Osteocyte (in vitro differentiated cells): Measurements from ENCODE around the gene ABCA13. TPM values are rescaled to one million over a fixed set of nuclear protein-coding genes. Genes with fewer than 3 reads are reported as not detected.

ENCODE experiments used
- DNase-seq: peaks from one replicate; pipeline ENCODE4 v3.0.0; 2021; ENCODE audit warnings: mixed read lengths; ENCODE audit not compliant: unreplicated experiment; ENCODE audit errors: extremely low spot score
- H3K27ac Mint-ChIP-seq: one replicate; pipeline ENCODE4 v1.8.0; 2021; ENCODE audit warnings: mild to moderate bottlenecking, mixed read lengths; ENCODE audit not compliant: unreplicated experiment
- H3K27me3 Mint-ChIP-seq: one replicate; pipeline ENCODE4 v1.8.0; 2021; ENCODE audit warnings: mixed read lengths; ENCODE audit not compliant: unreplicated experiment
- H3K36me3 Mint-ChIP-seq: one replicate; pipeline ENCODE4 v1.8.0; 2021; ENCODE audit warnings: mixed read lengths; ENCODE audit not compliant: unreplicated experiment
- H3K4me1 Mint-ChIP-seq: one replicate; pipeline ENCODE4 v1.8.0; 2021; ENCODE audit warnings: mixed read lengths; ENCODE audit not compliant: unreplicated experiment
- H3K4me3 Mint-ChIP-seq: one replicate; pipeline ENCODE4 v1.8.0; 2021; ENCODE audit warnings: mild to moderate bottlenecking, moderate library complexity, mixed read lengths; ENCODE audit not compliant: unreplicated experiment
- H3K9me3 Mint-ChIP-seq: one replicate; pipeline ENCODE4 v1.8.0; 2021; ENCODE audit warnings: mixed read lengths; ENCODE audit not compliant: unreplicated experiment
- total RNA-seq: library from RNA; stranded (reverse); gene quantifications from 2 replicates; pipeline ENCODE4 v1.2.1, GENCODE V29; 2021
- TF ChIP-seq, protein P1 (sequence below): fragments of 200-600 bp; sonication (generic); IDR thresholded peaks from 2 replicates; pipeline ENCODE4 v1.5.0; 2021; ENCODE audit warnings: antibody characterized with exemption, mild to moderate bottlenecking, moderate library complexity

The ABCA13 gene
- total RNA-seq, 1 donor from 2014 or later = 1.1 TPM

DNA sequence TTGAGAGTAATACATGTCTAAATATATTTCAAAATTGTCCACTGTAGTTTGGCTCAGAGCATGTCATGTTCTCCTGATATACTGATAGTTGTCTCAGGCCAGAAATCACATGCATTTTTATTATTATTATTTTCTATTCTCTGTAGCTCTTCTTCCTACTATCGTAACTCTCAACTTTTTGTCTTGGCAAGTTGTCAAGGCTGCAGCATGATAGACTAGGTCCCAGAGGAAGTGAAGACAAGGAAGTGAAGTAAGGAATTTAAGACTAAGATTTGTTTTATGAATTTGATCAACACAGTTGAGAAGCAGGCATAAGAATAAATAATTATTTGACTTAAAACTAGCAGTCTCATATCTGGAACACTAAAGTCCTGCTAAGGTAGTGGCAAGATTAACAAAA is 369.5 kb downstream of the ABCA13 start:
- TF ChIP-seq, protein P1, sequence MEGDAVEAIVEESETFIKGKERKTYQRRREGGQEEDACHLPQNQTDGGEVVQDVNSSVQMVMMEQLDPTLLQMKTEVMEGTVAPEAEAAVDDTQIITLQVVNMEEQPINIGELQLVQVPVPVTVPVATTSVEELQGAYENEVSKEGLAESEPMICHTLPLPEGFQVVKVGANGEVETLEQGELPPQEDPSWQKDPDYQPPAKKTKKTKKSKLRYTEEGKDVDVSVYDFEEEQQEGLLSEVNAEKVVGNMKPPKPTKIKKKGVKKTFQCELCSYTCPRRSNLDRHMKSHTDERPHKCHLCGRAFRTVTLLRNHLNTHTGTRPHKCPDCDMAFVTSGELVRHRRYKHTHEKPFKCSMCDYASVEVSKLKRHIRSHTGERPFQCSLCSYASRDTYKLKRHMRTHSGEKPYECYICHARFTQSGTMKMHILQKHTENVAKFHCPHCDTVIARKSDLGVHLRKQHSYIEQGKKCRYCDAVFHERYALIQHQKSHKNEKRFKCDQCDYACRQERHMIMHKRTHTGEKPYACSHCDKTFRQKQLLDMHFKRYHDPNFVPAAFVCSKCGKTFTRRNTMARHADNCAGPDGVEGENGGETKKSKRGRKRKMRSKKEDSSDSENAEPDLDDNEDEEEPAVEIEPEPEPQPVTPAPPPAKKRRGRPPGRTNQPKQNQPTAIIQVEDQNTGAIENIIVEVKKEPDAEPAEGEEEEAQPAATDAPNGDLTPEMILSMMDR = no peak
- Mint-ChIP-seq H3K27me3 (no peaks in the 10 kb centered on the region), H3K36me3 (no peaks in the 10 kb centered on the region), H3K4me3 (no peak overlapping the region), H3K27ac (no peak overlapping the region), H3K4me1 (no peaks in the 10 kb centered on the region), H3K9me3 (peaks cover 5% of the 10 kb centered on the region)
- DNase-seq = no peak

DNA sequence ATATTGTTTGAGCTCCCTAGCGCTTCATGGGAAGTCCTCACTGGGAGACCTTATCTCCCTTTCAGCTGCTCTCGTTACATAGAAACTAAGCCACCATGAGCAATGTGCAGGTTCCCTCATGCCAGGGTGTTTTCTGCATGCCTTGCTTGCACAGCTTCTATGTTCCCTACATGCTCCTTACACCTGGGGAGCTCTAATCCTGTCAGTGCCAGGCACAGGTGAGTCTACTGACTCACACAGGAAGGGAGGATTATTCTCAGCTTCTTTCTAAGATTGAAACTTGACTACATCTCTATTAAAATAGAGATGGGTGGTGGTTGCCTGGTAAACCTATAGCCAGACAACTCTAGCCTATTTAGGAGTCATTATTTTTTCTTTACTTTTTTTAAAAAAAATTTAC is 377.4 kb downstream of the ABCA13 start:
- H3K4me3 Mint-ChIP-seq = no peak overlapping the region
- no peaks in the 10 kb centered on the region for H3K4me1 Mint-ChIP-seq
- H3K27ac Mint-ChIP-seq = no peak overlapping the region
- H3K9me3 Mint-ChIP-seq = no peaks in the 10 kb centered on the region
- TF ChIP-seq, protein P1 = no peak
- no peaks in the 10 kb centered on the region for H3K27me3 Mint-ChIP-seq
- H3K36me3 Mint-ChIP-seq = no peaks in the 10 kb centered on the region
- no peak for DNase-seq

DNA sequence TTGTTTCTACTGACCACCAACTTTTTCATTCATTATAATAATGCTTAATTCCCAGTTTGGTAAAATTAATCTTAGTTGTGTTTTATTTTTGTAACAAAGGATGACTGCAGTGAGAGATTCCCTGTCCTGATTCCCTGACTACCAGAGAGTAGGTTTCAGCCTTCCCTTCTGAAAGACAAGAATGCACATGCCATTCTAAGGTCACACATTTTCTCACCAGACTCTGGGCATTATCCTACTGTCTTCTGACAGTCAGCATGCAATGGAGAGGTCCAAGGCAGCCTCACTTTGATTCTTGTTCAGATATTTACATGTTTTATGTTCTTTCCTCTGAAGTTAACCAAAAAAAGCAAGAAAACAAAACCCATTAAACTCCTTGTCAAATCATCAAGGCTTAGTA is 380.4 kb downstream of the ABCA13 start:
- Mint-ChIP-seq H3K27me3 (no peaks in the 10 kb centered on the region), H3K9me3 (no peaks in the 10 kb centered on the region), H3K4me1 (no peaks in the 10 kb centered on the region), H3K4me3 (no peak overlapping the region), H3K27ac (no peak overlapping the region), H3K36me3 (no peaks in the 10 kb centered on the region)
- TF ChIP-seq, protein P1 = no peak
- DNase-seq = no peak

DNA sequence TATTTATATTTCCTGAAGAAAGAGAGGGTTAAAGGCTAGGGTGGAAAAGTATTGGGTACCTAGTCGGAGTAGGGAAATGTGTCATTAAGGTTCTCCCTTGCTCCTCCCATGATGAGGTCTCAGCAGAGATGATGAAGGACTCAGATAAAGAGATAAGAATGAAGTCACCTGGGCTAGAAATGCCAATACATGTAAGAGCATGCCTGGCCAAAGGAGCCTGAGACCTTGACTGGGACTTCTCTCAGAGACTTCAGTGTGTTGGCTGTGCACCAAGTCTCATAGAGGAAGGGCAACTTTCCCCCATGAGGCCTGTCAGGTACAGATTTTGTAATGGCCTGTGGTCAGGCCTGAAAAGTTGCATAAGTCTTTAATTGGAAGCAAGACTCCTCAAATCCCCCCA is 392.1 kb downstream of the ABCA13 start:
- H3K4me3 Mint-ChIP-seq = no peak overlapping the region
- H3K27me3 Mint-ChIP-seq = no peaks in the 10 kb centered on the region
- no peaks in the 10 kb centered on the region for H3K9me3 Mint-ChIP-seq

DNA sequence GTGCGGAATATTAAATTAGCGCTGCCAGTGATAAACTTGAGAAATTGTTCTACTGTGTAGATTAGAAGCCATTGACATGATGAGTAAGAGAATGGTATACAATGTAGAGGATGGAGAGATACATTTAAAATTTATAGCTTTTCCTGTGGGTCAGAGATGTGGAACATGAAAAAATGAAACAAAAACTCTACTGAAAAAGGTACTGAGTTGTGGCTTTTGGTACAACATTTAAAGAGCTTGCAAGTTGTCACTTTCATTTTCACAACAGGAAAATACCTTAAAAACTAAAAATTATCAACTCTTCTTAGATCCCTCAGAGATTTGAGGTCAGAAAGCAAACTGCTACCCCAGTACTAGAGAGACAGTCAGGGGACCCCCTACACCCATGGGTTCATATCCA is 404.3 kb downstream of the ABCA13 start:
- Mint-ChIP-seq H3K9me3 (no peaks in the 10 kb centered on the region), H3K4me1 (no peaks in the 10 kb centered on the region), H3K36me3 (no peaks in the 10 kb centered on the region), H3K4me3 (no peak overlapping the region), H3K27me3 (no peaks in the 10 kb centered on the region), H3K27ac (no peak overlapping the region)
- TF ChIP-seq, protein P1 = no peak
- DNase-seq = no peak

More for the DNA sequence above, 392.1 kb downstream of the ABCA13 start:
- no peak overlapping the region for H3K27ac Mint-ChIP-seq
- no peaks in the 10 kb centered on the region for H3K36me3 Mint-ChIP-seq
- no peak for DNase-seq
- H3K4me1 Mint-ChIP-seq = no peaks in the 10 kb centered on the region
- TF ChIP-seq, protein P1 = no peak
